IMR-90 (cell line): ENCODE data around the gene STXBP4.

Experiments used
- CEBPB ChIP-seq: IDR thresholded peaks from 2 replicates; pipeline ENCODE4 v1.6.1; 2012; ENCODE audit warnings: low read depth, low read length, improper control_type of control experiment
- CHD1 ChIP-seq: IDR thresholded peaks from 2 replicates; pipeline ENCODE4 v1.6.1; 2012; ENCODE audit warnings: low read depth, low read length, improper control_type of control experiment
- MAFK ChIP-seq: IDR thresholded peaks from 2 replicates; pipeline ENCODE4 v1.6.1; 2012; ENCODE audit warnings: low read depth, low read length, improper control_type of control experiment
- MAZ ChIP-seq: IDR thresholded peaks from 2 replicates; pipeline ENCODE4 v1.6.1; 2012; ENCODE audit warnings: low read depth, mild to moderate bottlenecking, low read length, improper control_type of control experiment, moderate library complexity, borderline replicate concordance
- POLR2A ChIP-seq: IDR thresholded peaks from 2 replicates; pipeline ENCODE4 v1.6.1; 2012; ENCODE audit warnings: mild to moderate bottlenecking, low read depth, low read length
- RFX5 ChIP-seq: IDR thresholded peaks from 2 replicates; pipeline ENCODE4 v1.8.0; 2012; ENCODE audit warnings: low read depth, mild to moderate bottlenecking, low read length, moderate library complexity
- SMC3 ChIP-seq: fragments of 150-350 bp; IDR thresholded peaks from 2 replicates; pipeline ENCODE4 v1.6.1; 2016; ENCODE audit warnings: low read depth, mild to moderate bottlenecking, antibody characterized with exemption, low read length, moderate library complexity
- TF ChIP-seq, protein P1 (sequence below): conservative IDR thresholded peaks from 2 replicates; pipeline ENCODE4 v1.5.1; 2012; ENCODE audit warnings: mild to moderate bottlenecking, low read depth, low read length, improper control_type of control experiment

DNA sequence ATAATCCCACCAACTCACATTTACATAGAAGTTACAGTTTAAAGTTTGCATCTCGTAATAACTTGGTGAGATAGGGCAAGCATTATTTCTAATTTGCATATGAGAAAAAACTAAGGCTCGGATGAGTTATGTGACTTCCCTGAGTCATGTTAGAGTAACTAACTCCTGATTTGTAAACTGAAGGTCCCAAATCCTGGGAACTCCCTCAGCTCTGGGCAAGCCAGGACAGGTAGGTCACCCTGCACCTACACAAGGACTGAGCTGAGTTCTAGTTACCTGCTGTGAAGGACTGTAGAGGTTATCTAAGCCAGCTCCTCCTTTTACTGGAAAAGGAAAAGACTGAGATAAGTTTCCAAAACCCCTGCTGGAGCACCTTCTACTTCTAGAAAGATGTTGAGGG, 204.0 kb downstream of the STXBP4 start:
- TF ChIP-seq CHD1, result no peak
- no peak for TF ChIP-seq RFX5
- TF ChIP-seq, protein P1, sequence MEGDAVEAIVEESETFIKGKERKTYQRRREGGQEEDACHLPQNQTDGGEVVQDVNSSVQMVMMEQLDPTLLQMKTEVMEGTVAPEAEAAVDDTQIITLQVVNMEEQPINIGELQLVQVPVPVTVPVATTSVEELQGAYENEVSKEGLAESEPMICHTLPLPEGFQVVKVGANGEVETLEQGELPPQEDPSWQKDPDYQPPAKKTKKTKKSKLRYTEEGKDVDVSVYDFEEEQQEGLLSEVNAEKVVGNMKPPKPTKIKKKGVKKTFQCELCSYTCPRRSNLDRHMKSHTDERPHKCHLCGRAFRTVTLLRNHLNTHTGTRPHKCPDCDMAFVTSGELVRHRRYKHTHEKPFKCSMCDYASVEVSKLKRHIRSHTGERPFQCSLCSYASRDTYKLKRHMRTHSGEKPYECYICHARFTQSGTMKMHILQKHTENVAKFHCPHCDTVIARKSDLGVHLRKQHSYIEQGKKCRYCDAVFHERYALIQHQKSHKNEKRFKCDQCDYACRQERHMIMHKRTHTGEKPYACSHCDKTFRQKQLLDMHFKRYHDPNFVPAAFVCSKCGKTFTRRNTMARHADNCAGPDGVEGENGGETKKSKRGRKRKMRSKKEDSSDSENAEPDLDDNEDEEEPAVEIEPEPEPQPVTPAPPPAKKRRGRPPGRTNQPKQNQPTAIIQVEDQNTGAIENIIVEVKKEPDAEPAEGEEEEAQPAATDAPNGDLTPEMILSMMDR, result no peak
- TF ChIP-seq SMC3, result no peak
- no peak for TF ChIP-seq MAFK
- no peak for TF ChIP-seq POLR2A
- no peak for TF ChIP-seq CEBPB
- no peak for TF ChIP-seq MAZ
